ENCODE measurements around the gene RPS21. TPM values are rescaled to one million over a fixed set of nuclear protein-coding genes. Genes with fewer than 3 reads are reported as not detected.

Gene RPS21
- total and polyA plus RNA-seq, 10 of the 15 experiments (the other 5 are each of a cell fraction or from before 2014, with no cell fraction given), result 1,474 to 4,987 (median 2,439) TPM

DNA sequence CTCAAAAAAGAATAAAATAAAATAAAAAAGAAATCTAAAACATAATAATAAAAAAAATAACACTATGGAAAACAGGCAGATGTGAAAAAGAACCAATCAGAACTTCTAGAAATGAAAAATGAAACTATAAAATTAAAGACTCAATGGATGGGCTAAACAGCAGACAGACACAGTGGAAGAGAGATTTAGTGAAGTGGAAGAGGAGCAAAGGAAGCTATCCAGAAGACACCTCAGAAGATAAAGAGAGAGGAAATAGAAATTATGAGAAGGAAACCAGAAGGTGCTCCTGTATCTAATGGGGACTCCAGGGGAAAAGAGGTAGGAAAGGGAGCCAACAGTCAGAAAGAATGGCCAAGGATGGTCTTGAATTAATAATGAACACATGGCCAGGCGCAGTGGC, 38.3 kb upstream of the RPS21 start:
- in situ Hi-C loops (cut with MboI), result no loop called here
- FAIRE-seq (no peak), ATAC-seq (no peak), DNase-seq (ENCODE audit: low read depth, low spot score) (no peak)
- H3K27me3 ChIP-seq (replicated peaks in 1 of 2; ENCODE audit: control insufficient read depth in 2 of 2, insufficient read depth in 2 of 2, low read length in 1 of 2), result no peaks in the 10 kb centered on the region
- no peak overlapping the region for H3K4me2 ChIP-seq (ENCODE audit: control insufficient read depth, insufficient read depth)
- POLR2A ChIA-PET, result no interaction called here
- no peak overlapping the region for H3K4me3 ChIP-seq
- H4K20me1 ChIP-seq (ENCODE audit: control insufficient read depth, insufficient read depth), result no peaks in the 10 kb centered on the region
- RAD21 ChIA-PET (ENCODE audit: unreplicated experiment), result no interaction called here
- intact Hi-C loops (cut with micrococcal nuclease; ENCODE audit: unreplicated experiment), result no loop called here
- CTCF ChIA-PET, result no interaction called here
- no peak overlapping the region for H2AFZ ChIP-seq (ENCODE audit: control insufficient read depth, low read depth, low read length)
- no peaks in the 10 kb centered on the region; the same call in 2 of the 3 replicates for H3K9me3 ChIP-seq (replicated peaks; ENCODE audit: control insufficient read depth, insufficient read depth, low read length)
- no peak overlapping the region for H3K9ac ChIP-seq (ENCODE audit: control insufficient read depth, insufficient read depth, low read length)
- 62% methylated on average over 1 of the region's 1 CpG for WGBS (ENCODE audit: insufficient coverage, insufficient replicate concordance, low lambda C conversion rate, missing lambda C conversion rate)
- H3K4me1 ChIP-seq (ENCODE audit: control insufficient read depth, insufficient read depth, low read length), result no peaks in the 10 kb centered on the region
- SMC1A ChIA-PET (ENCODE audit: uncharacterized antibody, unreplicated experiment), result no interaction called here
- no TSS peak for BruUV-seq (replicated peaks)
- no peaks in the 10 kb centered on the region for H3K79me2 ChIP-seq (ENCODE audit: control insufficient read depth, insufficient read depth, low read length)
- no peaks in the 10 kb centered on the region; a peak in 1 of 4 replicates for H3K36me3 ChIP-seq (ENCODE audit: control insufficient read depth in 2 of 2, insufficient read depth in 2 of 2, low read length in 1 of 2)
- H3K27ac ChIP-seq (ENCODE audit: control insufficient read depth, insufficient read depth), result no peak overlapping the region
- TF ChIP-seq, protein P1, sequence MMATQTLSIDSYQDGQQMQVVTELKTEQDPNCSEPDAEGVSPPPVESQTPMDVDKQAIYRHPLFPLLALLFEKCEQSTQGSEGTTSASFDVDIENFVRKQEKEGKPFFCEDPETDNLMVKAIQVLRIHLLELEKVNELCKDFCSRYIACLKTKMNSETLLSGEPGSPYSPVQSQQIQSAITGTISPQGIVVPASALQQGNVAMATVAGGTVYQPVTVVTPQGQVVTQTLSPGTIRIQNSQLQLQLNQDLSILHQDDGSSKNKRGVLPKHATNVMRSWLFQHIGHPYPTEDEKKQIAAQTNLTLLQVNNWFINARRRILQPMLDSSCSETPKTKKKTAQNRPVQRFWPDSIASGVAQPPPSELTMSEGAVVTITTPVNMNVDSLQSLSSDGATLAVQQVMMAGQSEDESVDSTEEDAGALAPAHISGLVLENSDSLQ (IDR thresholded peaks at IDR 0.05), result no peak
- TF ChIP-seq, protein P2, sequence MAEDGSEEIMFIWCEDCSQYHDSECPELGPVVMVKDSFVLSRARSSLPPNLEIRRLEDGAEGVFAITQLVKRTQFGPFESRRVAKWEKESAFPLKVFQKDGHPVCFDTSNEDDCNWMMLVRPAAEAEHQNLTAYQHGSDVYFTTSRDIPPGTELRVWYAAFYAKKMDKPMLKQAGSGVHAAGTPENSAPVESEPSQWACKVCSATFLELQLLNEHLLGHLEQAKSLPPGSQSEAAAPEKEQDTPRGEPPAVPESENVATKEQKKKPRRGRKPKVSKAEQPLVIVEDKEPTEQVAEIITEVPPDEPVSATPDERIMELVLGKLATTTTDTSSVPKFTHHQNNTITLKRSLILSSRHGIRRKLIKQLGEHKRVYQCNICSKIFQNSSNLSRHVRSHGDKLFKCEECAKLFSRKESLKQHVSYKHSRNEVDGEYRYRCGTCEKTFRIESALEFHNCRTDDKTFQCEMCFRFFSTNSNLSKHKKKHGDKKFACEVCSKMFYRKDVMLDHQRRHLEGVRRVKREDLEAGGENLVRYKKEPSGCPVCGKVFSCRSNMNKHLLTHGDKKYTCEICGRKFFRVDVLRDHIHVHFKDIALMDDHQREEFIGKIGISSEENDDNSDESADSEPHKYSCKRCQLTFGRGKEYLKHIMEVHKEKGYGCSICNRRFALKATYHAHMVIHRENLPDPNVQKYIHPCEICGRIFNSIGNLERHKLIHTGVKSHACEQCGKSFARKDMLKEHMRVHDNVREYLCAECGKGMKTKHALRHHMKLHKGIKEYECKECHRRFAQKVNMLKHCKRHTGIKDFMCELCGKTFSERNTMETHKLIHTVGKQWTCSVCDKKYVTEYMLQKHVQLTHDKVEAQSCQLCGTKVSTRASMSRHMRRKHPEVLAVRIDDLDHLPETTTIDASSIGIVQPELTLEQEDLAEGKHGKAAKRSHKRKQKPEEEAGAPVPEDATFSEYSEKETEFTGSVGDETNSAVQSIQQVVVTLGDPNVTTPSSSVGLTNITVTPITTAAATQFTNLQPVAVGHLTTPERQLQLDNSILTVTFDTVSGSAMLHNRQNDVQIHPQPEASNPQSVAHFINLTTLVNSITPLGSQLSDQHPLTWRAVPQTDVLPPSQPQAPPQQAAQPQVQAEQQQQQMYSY (CRISPR knock-in tag; IDR thresholded peaks at IDR 0.05), result no peak
- TF ChIP-seq KLF5 (IDR thresholded peaks at IDR 0.05; ENCODE audit: partially characterized antibody) (no peak), GATAD2B (conservative IDR thresholded peaks at IDR 0.05; ENCODE audit: low read depth) (no peak), IRF4 (IDR thresholded peaks at IDR 0.05; ENCODE audit: low read depth, low read length) (no peak), CHD2 (IDR thresholded peaks at IDR 0.05; ENCODE audit: borderline replicate concordance, low read depth, low read length) (no peak), HDGF (IDR thresholded peaks at IDR 0.05) (no peak), RB1 (IDR thresholded peaks at IDR 0.05; ENCODE audit: borderline replicate concordance) (no peak), BCL11A (IDR thresholded peaks at IDR 0.05; ENCODE audit: low read depth, low read length) (no peak), YY1 (IDR thresholded peaks at IDR 0.05; ENCODE audit: low read depth, low read length) (no peak), SIN3A (IDR thresholded peaks at IDR 0.05; ENCODE audit: low read depth, low read length) (no peak), SRF (IDR thresholded peaks at IDR 0.05; ENCODE audit: low read depth in 2 of 2, low read length in 2 of 2) (no peak)
- TF ChIP-seq, protein P3, sequence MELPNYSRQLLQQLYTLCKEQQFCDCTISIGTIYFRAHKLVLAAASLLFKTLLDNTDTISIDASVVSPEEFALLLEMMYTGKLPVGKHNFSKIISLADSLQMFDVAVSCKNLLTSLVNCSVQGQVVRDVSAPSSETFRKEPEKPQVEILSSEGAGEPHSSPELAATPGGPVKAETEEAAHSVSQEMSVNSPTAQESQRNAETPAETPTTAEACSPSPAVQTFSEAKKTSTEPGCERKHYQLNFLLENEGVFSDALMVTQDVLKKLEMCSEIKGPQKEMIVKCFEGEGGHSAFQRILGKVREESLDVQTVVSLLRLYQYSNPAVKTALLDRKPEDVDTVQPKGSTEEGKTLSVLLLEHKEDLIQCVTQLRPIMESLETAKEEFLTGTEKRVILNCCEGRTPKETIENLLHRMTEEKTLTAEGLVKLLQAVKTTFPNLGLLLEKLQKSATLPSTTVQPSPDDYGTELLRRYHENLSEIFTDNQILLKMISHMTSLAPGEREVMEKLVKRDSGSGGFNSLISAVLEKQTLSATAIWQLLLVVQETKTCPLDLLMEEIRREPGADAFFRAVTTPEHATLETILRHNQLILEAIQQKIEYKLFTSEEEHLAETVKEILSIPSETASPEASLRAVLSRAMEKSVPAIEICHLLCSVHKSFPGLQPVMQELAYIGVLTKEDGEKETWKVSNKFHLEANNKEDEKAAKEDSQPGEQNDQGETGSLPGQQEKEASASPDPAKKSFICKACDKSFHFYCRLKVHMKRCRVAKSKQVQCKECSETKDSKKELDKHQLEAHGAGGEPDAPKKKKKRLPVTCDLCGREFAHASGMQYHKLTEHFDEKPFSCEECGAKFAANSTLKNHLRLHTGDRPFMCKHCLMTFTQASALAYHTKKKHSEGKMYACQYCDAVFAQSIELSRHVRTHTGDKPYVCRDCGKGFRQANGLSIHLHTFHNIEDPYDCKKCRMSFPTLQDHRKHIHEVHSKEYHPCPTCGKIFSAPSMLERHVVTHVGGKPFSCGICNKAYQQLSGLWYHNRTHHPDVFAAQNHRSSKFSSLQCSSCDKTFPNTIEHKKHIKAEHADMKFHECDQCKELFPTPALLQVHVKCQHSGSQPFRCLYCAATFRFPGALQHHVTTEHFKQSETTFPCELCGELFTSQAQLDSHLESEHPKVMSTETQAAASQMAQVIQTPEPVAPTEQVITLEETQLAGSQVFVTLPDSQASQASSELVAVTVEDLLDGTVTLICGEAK (IDR thresholded peaks at IDR 0.05; ENCODE audit: borderline replicate concordance), result no peak
- TF ChIP-seq, protein P4, sequence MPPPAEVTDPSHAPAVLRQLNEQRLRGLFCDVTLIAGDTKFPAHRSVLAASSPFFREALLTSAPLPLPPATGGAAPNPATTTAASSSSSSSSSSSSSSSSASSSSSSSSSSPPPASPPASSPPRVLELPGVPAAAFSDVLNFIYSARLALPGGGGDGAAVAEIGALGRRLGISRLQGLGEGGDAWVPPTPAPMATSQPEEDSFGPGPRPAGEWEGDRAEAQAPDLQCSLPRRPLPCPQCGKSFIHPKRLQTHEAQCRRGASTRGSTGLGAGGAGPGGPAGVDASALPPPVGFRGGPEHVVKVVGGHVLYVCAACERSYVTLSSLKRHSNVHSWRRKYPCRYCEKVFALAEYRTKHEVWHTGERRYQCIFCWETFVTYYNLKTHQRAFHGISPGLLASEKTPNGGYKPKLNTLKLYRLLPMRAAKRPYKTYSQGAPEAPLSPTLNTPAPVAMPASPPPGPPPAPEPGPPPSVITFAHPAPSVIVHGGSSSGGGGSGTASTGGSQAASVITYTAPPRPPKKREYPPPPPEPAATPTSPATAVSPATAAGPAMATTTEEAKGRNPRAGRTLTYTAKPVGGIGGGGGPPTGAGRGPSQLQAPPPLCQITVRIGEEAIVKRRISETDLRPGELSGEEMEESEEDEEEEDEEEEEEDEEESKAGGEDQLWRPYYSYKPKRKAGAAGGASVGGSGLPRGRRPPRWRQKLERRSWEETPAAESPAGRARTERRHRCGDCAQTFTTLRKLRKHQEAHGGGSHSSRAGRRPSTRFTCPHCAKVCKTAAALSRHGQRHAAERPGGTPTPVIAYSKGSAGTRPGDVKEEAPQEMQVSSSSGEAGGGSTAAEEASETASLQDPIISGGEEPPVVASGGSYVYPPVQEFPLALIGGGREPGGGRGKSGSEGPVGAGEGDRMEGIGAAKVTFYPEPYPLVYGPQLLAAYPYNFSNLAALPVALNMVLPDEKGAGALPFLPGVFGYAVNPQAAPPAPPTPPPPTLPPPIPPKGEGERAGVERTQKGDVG (CRISPR knock-in tag; IDR thresholded peaks at IDR 0.05), result no peak
